Naive thymus-derived CD4-positive, alpha-beta T cell (primary cell): ENCODE results near the gene IL17RE. TPM values are rescaled to one million over a fixed set of nuclear protein-coding genes. Genes with fewer than 3 reads are reported as not detected.

Source experiments
- ATAC-seq: fragments of 150-1000 bp; cut with Tn5 transposase; 2 replicates; pipeline ENCODE4 v1.10.0; 2021; ENCODE audit warnings: mild to moderate bottlenecking, moderate library complexity
- CTCF ChIA-PET: fragments of 350-600 bp; sonication (Branson Sonifier 250); formaldehyde crosslinking; loops from one replicate; lab custom pipeline; 2021; ENCODE audit warnings: antibody characterized with exemption; lab: Charles Lee
- POLR2A ChIA-PET: fragments of 350-600 bp; sonication (Branson Sonifier 250); formaldehyde crosslinking; loops from one replicate; lab custom pipeline; 2021; ENCODE audit warnings: antibody characterized with exemption, inconsistent platforms; lab: Charles Lee
- DNase-seq, 9 donors: peaks; one replicate each; pipeline versions ENCODE4 v3.0.0 to v3.0.0-alpha.2; 2020 to 2022; ENCODE audit warnings: mixed read lengths in 1 of 9
- H3K27ac ChIP-seq: one replicate; pipeline ENCODE4 v1.7.0; 2013; ENCODE audit warnings: mild to moderate bottlenecking, low read depth, low read length, moderate library complexity
- H3K27me3 ChIP-seq, 2 donors: one replicate each; pipeline ENCODE4 v1.7.0; 2013; ENCODE audit warnings: low read length in 2 of 2, mild to moderate bottlenecking in 2 of 2, moderate library complexity in 2 of 2; ENCODE audit not compliant: control insufficient read depth in 2 of 2, insufficient read depth in 2 of 2
- H3K36me3 ChIP-seq, 3 experiments: 1 replicate in 2 of 3; 2 replicates in 1 of 3; pipeline ENCODE4 v1.7.0; 2013; ENCODE audit warnings: low read length in 3 of 3, mild to moderate bottlenecking in 3 of 3, moderate library complexity in 1 of 3; ENCODE audit not compliant: insufficient read depth in 3 of 3, control insufficient read depth in 2 of 3
- H3K4me1 ChIP-seq, 2 donors: one replicate each; pipeline ENCODE4 v1.7.0; 2013; ENCODE audit warnings: low read length in 2 of 2, mild to moderate bottlenecking in 2 of 2, moderate library complexity in 1 of 2; ENCODE audit not compliant: control insufficient read depth in 2 of 2, insufficient read depth in 2 of 2
- H3K4me3 ChIP-seq: 2 replicates; pipeline ENCODE4 v1.7.0; 2013; ENCODE audit warnings: mild to moderate bottlenecking, low read length
- H3K9me3 ChIP-seq, 3 experiments: 1 replicate in 2 of 3; 2 replicates in 1 of 3; pipeline ENCODE4 v1.7.0; 2013; ENCODE audit warnings: low read length in 3 of 3; ENCODE audit not compliant: control insufficient read depth in 2 of 3
- H3K27ac Mint-ChIP-seq, 9 donors: one replicate each; pipeline ENCODE4 v1.8.0; 2020 to 2022; ENCODE audit warnings: mixed read lengths in 9 of 9, mild to moderate bottlenecking in 8 of 9, moderate library complexity in 5 of 9, inconsistent platforms in 2 of 9
- H3K27me3 Mint-ChIP-seq, 5 donors: one replicate each; pipeline ENCODE4 v1.8.0; 2021 to 2022; ENCODE audit warnings: mixed read lengths in 5 of 5, mild to moderate bottlenecking in 1 of 5
- H3K36me3 Mint-ChIP-seq, 5 donors: one replicate each; pipeline ENCODE4 v1.8.0; 2020 to 2022; ENCODE audit warnings: mixed read lengths in 5 of 5, mild to moderate bottlenecking in 3 of 5, inconsistent platforms in 1 of 5
- H3K4me1 Mint-ChIP-seq, 7 donors: one replicate each; pipeline ENCODE4 v1.8.0; 2020 to 2022; ENCODE audit warnings: mixed read lengths in 7 of 7, mild to moderate bottlenecking in 3 of 7, inconsistent platforms in 1 of 7
- H3K4me3 Mint-ChIP-seq, 10 donors: one replicate each; pipeline ENCODE4 v1.8.0; 2020 to 2022; ENCODE audit warnings: mild to moderate bottlenecking in 10 of 10, mixed read lengths in 10 of 10, moderate library complexity in 6 of 10, inconsistent platforms in 2 of 10
- H3K9me3 Mint-ChIP-seq, 11 donors: one replicate each; pipeline ENCODE4 v1.8.0; 2020 to 2022; ENCODE audit warnings: mixed read lengths in 11 of 11, mild to moderate bottlenecking in 4 of 11, inconsistent platforms in 1 of 11, moderate library complexity in 1 of 11
- intact Hi-C, 2 donors: fragments of 100-400 bp; cut with micrococcal nuclease; formaldehyde crosslinking; loops; one replicate each; pipeline ENCODE4 v1.15.1; 2023
- polyA plus RNA-seq, 2 donors: library from polyadenylated mRNA; unstranded; fragments of 300-500 nt; fragmentation: Illumina TruSeq; gene quantifications; one replicate each; pipeline ENCODE4 v1.2.3, GENCODE V29; 2021
- total RNA-seq, 6 experiments: library from RNA in 5 of 6; stranded (reverse) in 5 of 6; gene quantifications; 1 replicate in 5 of 6; 2 replicates in 1 of 6; pipeline ENCODE4 v1.2.3 and lab custom pipeline; 2021 to 2026

The IL17RE gene
- total and polyA plus RNA-seq, 7 experiments from 2014 or later: 0.19 to 2.2 (median 0.38) TPM; not detected in 2

DNA sequence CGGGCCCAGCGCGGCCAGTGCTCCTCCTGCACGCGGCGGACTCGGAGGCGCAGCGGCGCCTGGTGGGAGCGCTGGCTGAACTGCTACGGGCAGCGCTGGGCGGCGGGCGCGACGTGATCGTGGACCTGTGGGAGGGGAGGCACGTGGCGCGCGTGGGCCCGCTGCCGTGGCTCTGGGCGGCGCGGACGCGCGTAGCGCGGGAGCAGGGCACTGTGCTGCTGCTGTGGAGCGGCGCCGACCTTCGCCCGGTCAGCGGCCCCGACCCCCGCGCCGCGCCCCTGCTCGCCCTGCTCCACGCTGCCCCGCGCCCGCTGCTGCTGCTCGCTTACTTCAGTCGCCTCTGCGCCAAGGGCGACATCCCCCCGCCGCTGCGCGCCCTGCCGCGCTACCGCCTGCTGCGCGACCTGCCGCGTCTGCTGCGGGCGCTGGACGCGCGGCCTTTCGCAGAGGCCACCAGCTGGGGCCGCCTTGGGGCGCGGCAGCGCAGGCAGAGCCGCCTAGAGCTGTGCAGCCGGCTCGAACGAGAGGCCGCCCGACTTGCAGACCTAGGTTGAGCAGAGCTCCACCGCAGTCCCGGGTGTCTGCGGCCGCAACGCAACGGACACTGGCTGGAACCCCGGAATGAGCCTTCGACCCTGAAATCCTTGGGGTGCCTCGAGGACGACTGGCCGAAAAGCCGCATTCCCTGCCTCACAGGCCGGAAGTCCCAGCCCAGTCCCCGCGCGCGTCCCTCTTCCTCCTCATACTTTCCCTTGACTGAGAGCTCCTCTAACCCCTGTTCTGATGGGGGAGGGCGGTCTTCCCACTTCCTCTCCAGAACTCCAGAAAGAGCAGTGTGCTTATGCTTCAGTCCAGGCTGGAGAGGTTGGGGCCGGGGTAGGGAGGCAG, 12.8 kb downstream of the IL17RE start:
- no peaks in the 10 kb centered on the region for H3K9me3 ChIP-seq
- no peaks in the 10 kb centered on the region for H3K27me3 ChIP-seq
- no peaks in the 10 kb centered on the region for H3K36me3 Mint-ChIP-seq
- H3K9me3 Mint-ChIP-seq: no peaks in the 10 kb centered on the region
- H3K27ac Mint-ChIP-seq: no peak overlapping the region
- DNase-seq (peak in 6 of 9 donors; percentile 16 to 52 (median 24)), ATAC-seq (peak; percentile 63)
- peaks cover 0 to 11% of the 10 kb centered on the region in 2 donors for H3K4me1 ChIP-seq
- peak overlapping the region; percentile 8 for H3K27ac ChIP-seq
- intact Hi-C loops: loop anchor here (1.0 to 2.0 kb wide), 4 partner anchors 17 to 67 kb away; partner anchors contain the start of genes CRELD1 (in 2 of the 2) and JAGN1 (in 1 of the 2)
- peak overlapping the region; percentile 72 to 86 (median 79) for H3K4me3 Mint-ChIP-seq
- H3K36me3 ChIP-seq: no peaks in the 10 kb centered on the region
- H3K27me3 Mint-ChIP-seq: no peaks in the 10 kb centered on the region
- CTCF ChIA-PET: interaction anchor here (0.7 kb wide), 1 partner anchor 16 kb away, joined by 3 read pairs; no protein-coding TSS in a partner anchor
- peaks cover 0 to 18% (median 8%) of the 10 kb centered on the region in 7 donors for H3K4me1 Mint-ChIP-seq
- peak overlapping the region; percentile 48 for H3K4me3 ChIP-seq
- POLR2A ChIA-PET: interaction anchor here (1.0 to 2.1 kb wide), 3 partner anchors 16 to 72 kb away, joined by 3 to 18 read pairs (median 3); partner anchors contain the start of genes CRELD1, JAGN1 and RPUSD3

DNA sequence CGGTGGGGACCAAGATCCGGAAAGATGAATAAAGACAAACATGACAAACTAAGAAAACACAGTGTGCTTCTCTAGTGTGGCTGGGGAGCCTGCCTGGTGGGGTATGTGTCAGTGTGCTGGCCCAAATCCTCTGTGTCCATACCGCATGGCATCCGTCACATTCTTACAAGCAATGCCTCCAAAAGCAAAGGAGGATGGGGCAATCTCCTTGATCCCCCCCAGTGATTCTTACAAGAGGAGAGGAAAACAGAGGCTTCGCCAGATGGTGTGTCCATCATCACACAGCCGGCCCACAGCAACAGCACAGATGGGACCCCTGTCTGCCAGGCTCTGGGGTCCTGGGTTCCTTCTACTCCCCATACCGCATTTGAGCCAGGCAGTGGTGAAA, 13.7 kb downstream of the IL17RE start:
- ATAC-seq (no peak), DNase-seq (no peak)
- no peaks in the 10 kb centered on the region for H3K27me3 ChIP-seq
- ChIA-PET POLR2A (interaction anchor here (0.9 to 2.1 kb wide), 3 partner anchors 16 to 72 kb away, joined by 3 to 18 read pairs (median 3); partner anchors contain the start of genes CRELD1 and RPUSD3), CTCF (no interaction called here)
- H3K36me3 ChIP-seq: no peaks in the 10 kb centered on the region
- Mint-ChIP-seq H3K27ac (peak overlapping the region in 5 of 9 donors; percentile 19 to 80 (median 55)), H3K4me1 (peaks cover 0 to 18% (median 8%) of the 10 kb centered on the region in 7 donors), H3K27me3 (no peaks in the 10 kb centered on the region), H3K4me3 (peak overlapping the region; percentile 68 to 86 (median 78)), H3K36me3 (no peaks in the 10 kb centered on the region), H3K9me3 (no peaks in the 10 kb centered on the region)
- intact Hi-C loops: loop anchor here (1.0 to 2.0 kb wide), 2 partner anchors 16 to 17 kb away; partner anchors contain the start of gene CRELD1 (in 2 of the 2)
- H3K27ac ChIP-seq: no peak overlapping the region
- H3K4me3 ChIP-seq: peak overlapping the region; percentile 20
- peaks cover 0 to 11% of the 10 kb centered on the region in 2 donors for H3K4me1 ChIP-seq
- no peaks in the 10 kb centered on the region for H3K9me3 ChIP-seq

DNA sequence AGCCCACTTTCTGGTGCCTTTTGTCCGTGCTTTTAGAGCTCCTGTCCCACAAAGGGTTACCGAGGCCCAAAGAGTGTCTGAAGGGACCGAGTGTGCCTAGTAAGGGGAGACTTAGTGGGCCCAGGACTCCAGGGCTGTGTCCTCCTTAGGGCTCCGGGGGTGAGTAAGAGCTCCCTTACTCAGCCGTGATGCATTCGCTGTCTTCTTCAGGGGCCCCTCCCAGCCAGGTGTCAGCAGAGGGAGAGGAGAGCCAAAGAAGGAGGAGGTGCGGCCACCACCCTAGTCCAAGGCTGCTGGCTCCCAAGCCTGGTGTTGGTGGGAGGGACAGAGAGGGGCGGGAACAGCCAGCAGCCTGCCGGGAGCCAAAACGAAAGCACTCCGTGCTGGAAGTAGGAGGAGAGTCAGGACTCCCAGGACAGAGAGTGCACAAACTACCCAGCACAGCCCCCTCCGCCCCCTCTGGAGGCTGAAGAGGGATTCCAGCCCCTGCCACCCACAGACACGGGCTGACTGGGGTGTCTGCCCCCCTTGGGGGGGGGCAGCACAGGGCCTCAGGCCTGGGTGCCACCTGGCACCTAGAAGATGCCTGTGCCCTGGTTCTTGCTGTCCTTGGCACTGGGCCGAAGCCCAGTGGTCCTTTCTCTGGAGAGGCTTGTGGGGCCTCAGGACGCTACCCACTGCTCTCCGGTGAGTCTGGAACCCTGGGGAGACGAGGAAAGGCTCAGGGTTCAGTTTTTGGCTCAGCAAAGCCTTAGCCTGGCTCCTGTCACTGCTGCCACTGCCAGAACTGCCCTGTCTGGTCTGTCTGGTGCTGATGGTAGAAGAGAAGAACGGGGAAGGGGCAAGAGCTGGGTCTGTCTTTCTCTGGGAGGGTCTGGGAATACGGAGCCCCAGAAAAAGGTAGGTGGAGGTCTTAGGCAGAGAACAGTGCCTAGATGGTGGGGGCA, 14.4 kb downstream of the IL17RE start, which contains the start of gene IL17RC:
Gene IL17RC (plus strand): TSS at position 365 of the 947 bp plus-strand sequence. CDS start 218 bp downstream, at position 583.
- peak within 1 kb of the TSS; percentile 48 for H3K4me3 ChIP-seq
- Mint-ChIP-seq H3K4me3 (peak within 1 kb of the TSS; percentile 72 to 86 (median 79)), H3K27ac (peak within 1 kb of the TSS in 6 of 9 donors; percentile 19 to 80 (median 62)), H3K4me1 (peaks cover 0 to 18% (median 8%) of the 10 kb centered on the region in 7 donors), H3K27me3 (no peaks in the 10 kb centered on the region), H3K9me3 (no peaks in the 10 kb centered on the region), H3K36me3 (no peaks in the 10 kb centered on the region)
- peaks cover 0 to 11% of the 10 kb centered on the region in 2 donors for H3K4me1 ChIP-seq
- H3K9me3 ChIP-seq: no peaks in the 10 kb centered on the region
- POLR2A ChIA-PET: interaction anchor here (0.9 to 2.1 kb wide), 2 partner anchors 15 to 18 kb away, joined by 3 to 18 read pairs; partner anchors contain the start of gene CRELD1
- peak in 2 of 9 donors; percentile 9 to 18 for DNase-seq
- no peaks in the 10 kb centered on the region for H3K27me3 ChIP-seq
- CTCF ChIA-PET: no interaction called here
- peak; percentile 40 for ATAC-seq
- no peaks in the 10 kb centered on the region for H3K36me3 ChIP-seq
- no peak within 1 kb of the TSS for H3K27ac ChIP-seq
- intact Hi-C loops: loop anchor here (1.0 to 2.0 kb wide), 2 partner anchors 16 kb away; partner anchors contain the start of gene CRELD1 (in 2 of the 2)

DNA sequence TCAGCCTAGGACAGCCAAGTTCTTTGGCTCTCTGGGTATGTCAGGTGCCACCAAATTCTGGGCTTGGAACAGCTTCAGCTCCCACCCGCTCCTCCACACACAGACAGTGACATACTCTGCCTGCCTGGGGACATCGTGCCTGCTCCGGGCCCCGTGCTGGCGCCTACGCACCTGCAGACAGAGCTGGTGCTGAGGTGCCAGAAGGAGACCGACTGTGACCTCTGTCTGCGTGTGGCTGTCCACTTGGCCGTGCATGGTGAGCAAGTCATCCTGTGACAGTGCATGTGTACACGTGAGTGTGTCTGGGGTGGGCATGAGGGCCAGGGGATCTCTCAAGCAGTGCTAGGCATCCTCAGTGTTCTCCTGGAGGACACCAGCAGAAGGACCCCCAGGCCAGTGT, 15.2 kb downstream of the IL17RE start:
- no peak overlapping the region for H3K4me3 ChIP-seq
- ATAC-seq (no peak), DNase-seq (no peak)
- no peaks in the 10 kb centered on the region for H3K36me3 ChIP-seq
- H3K9me3 Mint-ChIP-seq: peaks cover 0 to 3% (median 0%) of the 10 kb centered on the region in 11 donors
- H3K27me3 ChIP-seq: no peaks in the 10 kb centered on the region
- H3K4me3 Mint-ChIP-seq: peak overlapping the region in 3 of 10 donors; percentile 5 to 14 (median 13)
- peaks cover 0 to 13% (median 8%) of the 10 kb centered on the region in 7 donors for H3K4me1 Mint-ChIP-seq
- no peaks in the 10 kb centered on the region for H3K9me3 ChIP-seq
- POLR2A ChIA-PET: interaction anchor here (1.1 kb wide), 1 partner anchor 16 kb away, joined by 3 read pairs; the partner anchor contains the start of gene CRELD1
- H3K36me3 Mint-ChIP-seq: no peaks in the 10 kb centered on the region
- H3K27ac ChIP-seq: no peak overlapping the region
- H3K4me1 ChIP-seq: peaks cover 0 to 11% of the 10 kb centered on the region in 2 donors
- H3K27me3 Mint-ChIP-seq: peaks cover 0 to 4% (median 0%) of the 10 kb centered on the region in 5 donors
- CTCF ChIA-PET: no interaction called here
- intact Hi-C loops: loop anchor here in 1 of 2 donors (2.0 kb wide), 1 partner anchor 15 kb away; the partner anchor contains the start of gene CRELD1
- H3K27ac Mint-ChIP-seq: peak overlapping the region in 2 of 9 donors; percentile 13 to 51

DNA sequence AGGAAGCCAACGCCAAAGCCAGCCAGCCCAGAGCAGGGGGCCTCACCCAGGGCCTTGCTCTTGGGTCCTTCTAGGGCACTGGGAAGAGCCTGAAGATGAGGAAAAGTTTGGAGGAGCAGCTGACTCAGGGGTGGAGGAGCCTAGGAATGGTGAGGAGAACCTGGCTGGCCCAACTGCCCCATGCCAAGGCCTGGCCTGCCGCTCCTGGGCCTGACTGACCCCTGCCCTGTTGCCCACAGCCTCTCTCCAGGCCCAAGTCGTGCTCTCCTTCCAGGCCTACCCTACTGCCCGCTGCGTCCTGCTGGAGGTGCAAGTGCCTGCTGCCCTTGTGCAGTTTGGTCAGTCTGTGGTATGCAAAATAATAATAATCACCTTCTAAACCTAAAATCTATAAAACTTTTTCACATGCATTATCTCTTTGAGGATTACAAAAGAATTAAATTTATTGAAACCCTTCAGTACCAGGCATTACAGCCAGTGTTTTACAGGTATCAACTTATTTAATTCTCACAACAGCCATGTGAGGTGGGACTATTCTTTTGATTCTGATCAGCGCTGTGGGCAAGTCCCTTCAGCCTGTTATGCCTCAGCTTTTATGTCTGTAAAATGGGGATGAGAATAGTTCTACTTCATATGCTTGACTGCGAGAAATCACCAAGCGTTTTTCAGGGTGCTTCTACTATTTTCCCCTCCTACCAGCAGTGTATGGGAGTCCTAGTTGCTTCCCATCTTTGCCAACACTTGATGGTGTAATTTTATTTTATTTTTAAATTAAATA, 15.8 kb downstream of the IL17RE start:
- intact Hi-C loops: no loop called here

More for the DNA sequence above, 15.8 kb downstream of the IL17RE start:
- ChIA-PET POLR2A (interaction anchor here (1.1 kb wide), 1 partner anchor 15 kb away, joined by 3 read pairs; the partner anchor contains the start of gene CRELD1), CTCF (no interaction called here)
- DNase-seq (no peak), ATAC-seq (no peak)
- Mint-ChIP-seq H3K4me1 (peaks cover 0 to 13% (median 8%) of the 10 kb centered on the region in 7 donors), H3K9me3 (peaks cover 0 to 3% (median 0%) of the 10 kb centered on the region in 11 donors), H3K4me3 (peak overlapping the region in 1 of 10 donors; percentile 62), H3K27me3 (peaks cover 0 to 4% (median 0%) of the 10 kb centered on the region in 5 donors), H3K27ac (peak overlapping the region in 2 of 9 donors; percentile 13 to 14), H3K36me3 (no peaks in the 10 kb centered on the region)
- H3K27me3 ChIP-seq: no peaks in the 10 kb centered on the region
- no peak overlapping the region for H3K27ac ChIP-seq
- H3K36me3 ChIP-seq: no peaks in the 10 kb centered on the region
- H3K9me3 ChIP-seq: no peaks in the 10 kb centered on the region
- no peak overlapping the region for H3K4me3 ChIP-seq
- peaks cover 0 to 11% of the 10 kb centered on the region in 2 donors for H3K4me1 ChIP-seq
